HUES64 (cell line): ENCODE data around the gene DDX49.

Source experiments
- H3K27ac ChIP-seq: 2 replicates; pipeline ENCODE4 v1.7.0; 2013; ENCODE audit warnings: low read depth, low read length, inconsistent platforms
- H3K27me3 ChIP-seq: 2 replicates; pipeline ENCODE4 v1.6.1; 2013; ENCODE audit warnings: mild to moderate bottlenecking, low read length; ENCODE audit not compliant: insufficient read depth
- H3K36me3 ChIP-seq: 2 replicates; pipeline ENCODE4 v1.6.1; 2013; ENCODE audit warnings: mild to moderate bottlenecking, low read length; ENCODE audit not compliant: insufficient read depth
- H3K4me1 ChIP-seq: 2 replicates; pipeline ENCODE4 v1.6.1; 2013; ENCODE audit warnings: mild to moderate bottlenecking, low read length, moderate library complexity; ENCODE audit not compliant: insufficient read depth
- H3K4me3 ChIP-seq: 2 replicates; pipeline ENCODE4 v1.5.1; 2013; ENCODE audit warnings: mild to moderate bottlenecking, low read length, moderate library complexity
- H3K9ac ChIP-seq: 2 replicates; pipeline ENCODE4 v1.6.1; 2013; ENCODE audit warnings: mild to moderate bottlenecking, low read depth, low read length
- H3K9me3 ChIP-seq: 2 replicates; pipeline ENCODE4 v1.6.1; 2013; ENCODE audit warnings: low read depth, low read length; ENCODE audit not compliant: insufficient read depth
- WGBS: fragments of 150-250, 120-280 bp; methylation state at CpG from one replicate; pipeline ENCODE4 v1.1.7; 2013; ENCODE audit warnings: missing lambda C conversion rate; 5-methylcytosine and 5-hydroxymethylcytosine counted together

The DDX49 gene

GRCh38 chr19:18939922-18940768 lies 20.6 kb downstream of the DDX49 start:
- Histone ChIP-seq H3K9me3 (no peaks in the 10 kb centered on the region), H3K4me3 (peak overlapping the region; percentile 74), H3K27ac (peak overlapping the region; percentile 34), H3K4me1 (peaks cover 14% of the 10 kb centered on the region; the same call in 1 of the 2 replicates), H3K27me3 (peaks cover 3% of the 10 kb centered on the region; the same call in 1 of the 2 replicates), H3K36me3 (peaks cover 9% of the 10 kb centered on the region), H3K9ac (peak overlapping the region; percentile 81)
- WGBS, result under 1% methylated on average over 47 of the region's 47 CpGs

DNA sequence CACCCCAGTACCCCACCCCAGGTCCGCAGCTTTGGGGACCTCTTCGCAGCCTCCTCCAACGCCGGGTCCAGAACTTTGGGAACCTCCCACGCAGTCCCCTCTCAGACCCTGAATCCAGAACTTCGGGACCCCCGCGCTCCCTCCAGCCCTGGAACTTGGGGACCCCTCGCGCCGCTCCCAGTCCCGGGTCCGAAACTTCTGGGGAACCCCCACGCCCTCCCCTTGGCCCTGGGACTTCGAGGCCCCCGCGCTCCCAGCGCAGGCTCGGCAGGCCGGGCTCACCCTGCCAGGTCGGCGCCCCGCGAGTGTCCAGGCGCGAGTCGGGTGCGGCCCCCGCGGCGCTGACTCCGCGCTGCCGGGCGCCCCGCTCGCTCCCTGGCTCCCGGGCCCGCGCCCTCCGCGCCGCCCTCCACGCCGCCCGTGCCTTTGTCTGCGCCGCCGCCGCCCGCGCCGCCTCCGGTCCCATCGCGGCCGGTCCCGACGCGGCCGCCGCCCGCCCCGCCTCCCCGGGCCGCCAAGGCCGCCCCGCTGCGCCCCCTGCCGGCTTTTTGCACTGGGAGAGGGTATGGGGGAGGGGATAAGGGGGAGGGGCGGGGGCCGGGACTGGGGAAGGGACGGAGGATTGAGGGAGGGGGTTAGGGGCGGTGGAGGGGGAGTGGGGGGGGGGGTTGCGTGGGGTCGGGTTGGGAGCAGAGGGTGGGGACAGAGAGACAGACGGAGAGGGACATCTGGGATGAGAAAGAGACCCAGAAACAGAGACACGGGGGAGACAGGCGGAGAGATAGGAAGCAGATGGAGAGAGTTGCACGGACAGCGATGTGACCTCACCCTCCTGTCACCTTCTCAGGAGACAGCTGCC lies 21.5 kb downstream of the DDX49 start, which contains the start of gene HOMER3:
HOMER3 (minus strand) TSS at position 449 of the 859 bp plus-strand sequence. CDS start 2,235 bp downstream, outside the sequence.
- H3K4me1 ChIP-seq, result peaks cover 14% of the 10 kb centered on the region; the same call in 1 of the 2 replicates
- peaks cover 9% of the 10 kb centered on the region for H3K36me3 ChIP-seq
- H3K9ac ChIP-seq, result peak within 1 kb of the TSS; percentile 81
- peak within 1 kb of the TSS; percentile 74 for H3K4me3 ChIP-seq
- peaks cover 3% of the 10 kb centered on the region; the same call in 1 of the 2 replicates for H3K27me3 ChIP-seq
- no peaks in the 10 kb centered on the region for H3K9me3 ChIP-seq
- WGBS, result 2% methylated on average over 66 of the region's 81 CpGs
- H3K27ac ChIP-seq, result peak within 1 kb of the TSS; percentile 34; the same call in 1 of the 2 replicates

- H3K36me3 ChIP-seq, result peaks cover 11% of the 10 kb centered on the region
- H3K27me3 ChIP-seq, result peaks cover 3% of the 10 kb centered on the region; the same call in 1 of the 2 replicates
Measured at GRCh38 chr19:18941628-18942354, 22.3 kb downstream of the DDX49 start.

GRCh38 chr19:18942692-18943091 lies 23.2 kb downstream of the DDX49 start:
- H3K9me3 ChIP-seq, result no peaks in the 10 kb centered on the region
- peaks cover 14% of the 10 kb centered on the region; the same call in 1 of the 2 replicates for H3K4me1 ChIP-seq
- H3K27ac ChIP-seq, result no peak overlapping the region
- no peak overlapping the region for H3K9ac ChIP-seq
- no peak overlapping the region for H3K4me3 ChIP-seq
- peaks cover 3% of the 10 kb centered on the region; the same call in 1 of the 2 replicates for H3K27me3 ChIP-seq
- peaks cover 11% of the 10 kb centered on the region for H3K36me3 ChIP-seq
- WGBS, result 86% methylated on average over 6 of the region's 6 CpGs

More at GRCh38 chr19:18941628-18942354, 22.3 kb downstream of the DDX49 start:
- H3K4me1 ChIP-seq, result peaks cover 14% of the 10 kb centered on the region; the same call in 1 of the 2 replicates
- H3K4me3 ChIP-seq, result peak overlapping the region; percentile 51
- H3K9me3 ChIP-seq, result no peaks in the 10 kb centered on the region
- H3K27ac ChIP-seq, result no peak overlapping the region
- 0 out of 2 replicates have a peak overlapping the region, but pooled peaks have one; percentile 30 for H3K9ac ChIP-seq
- WGBS, result 66% methylated on average over 18 of the region's 18 CpGs

- Histone ChIP-seq H3K4me1 (peaks cover 14% of the 10 kb centered on the region; the same call in 1 of the 2 replicates), H3K9ac (no peak overlapping the region), H3K27me3 (peaks cover 3% of the 10 kb centered on the region; the same call in 1 of the 2 replicates), H3K9me3 (no peaks in the 10 kb centered on the region), H3K27ac (no peak overlapping the region), H3K4me3 (no peak overlapping the region), H3K36me3 (peaks cover 7% of the 10 kb centered on the region; the same call in 1 of the 2 replicates)
- WGBS, result 87% methylated on average over 4 of the region's 4 CpGs
Measured at GRCh38 chr19:18943465-18943864, 23.9 kb downstream of the DDX49 start.

GRCh38 chr19:18945297-18945696 lies 25.8 kb downstream of the DDX49 start:
- 89% methylated on average over 9 of the region's 9 CpGs for WGBS
- H3K27me3 ChIP-seq, result peaks cover 2% of the 10 kb centered on the region; the same call in 1 of the 2 replicates
- no peak overlapping the region for H3K4me3 ChIP-seq
- H3K27ac ChIP-seq, result no peak overlapping the region
- 0 out of 2 replicates have a peak, but pooled peaks cover 2% of the 10 kb centered on the region for H3K36me3 ChIP-seq
- H3K9ac ChIP-seq, result no peak overlapping the region
- peaks cover 6% of the 10 kb centered on the region; the same call in 1 of the 2 replicates for H3K4me1 ChIP-seq
- no peaks in the 10 kb centered on the region for H3K9me3 ChIP-seq

GRCh38 chr19:18946335-18946734 lies 26.8 kb downstream of the DDX49 start:
- no peaks in the 10 kb centered on the region; the same call in 1 of the 2 replicates for H3K27me3 ChIP-seq
- no peak overlapping the region for H3K9ac ChIP-seq
- H3K36me3 ChIP-seq, result 0 out of 2 replicates have a peak, but pooled peaks cover 2% of the 10 kb centered on the region
- H3K27ac ChIP-seq, result no peak overlapping the region
- no peaks in the 10 kb centered on the region for H3K9me3 ChIP-seq
- H3K4me1 ChIP-seq, result peaks cover 6% of the 10 kb centered on the region; the same call in 1 of the 2 replicates
- H3K4me3 ChIP-seq, result no peak overlapping the region

DNA sequence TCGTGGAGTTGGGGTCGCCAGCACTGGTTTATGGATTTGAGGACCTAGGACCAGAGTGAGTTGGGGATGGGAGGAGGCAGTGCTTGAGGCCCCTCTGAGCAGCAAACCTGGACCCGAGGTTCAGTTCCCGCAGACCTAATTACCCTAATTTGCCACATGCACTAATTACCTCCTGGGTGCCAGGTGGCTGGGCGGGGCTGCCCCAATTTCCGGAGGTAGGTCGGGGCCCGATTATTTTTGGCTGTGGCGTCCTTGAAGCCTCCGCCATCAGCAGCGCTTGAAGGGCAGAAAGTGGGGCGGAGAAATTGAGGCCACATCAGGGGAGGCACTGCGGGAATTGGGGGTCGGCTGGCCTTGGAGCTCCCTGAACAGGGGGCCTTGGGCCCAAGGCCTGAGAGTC lies 27.4 kb downstream of the DDX49 start:
- no peak overlapping the region for H3K9ac ChIP-seq
- no peaks in the 10 kb centered on the region; the same call in 1 of the 2 replicates for H3K27me3 ChIP-seq
- no peak overlapping the region for H3K4me3 ChIP-seq
- H3K4me1 ChIP-seq, result peaks cover under 1% of the 10 kb centered on the region; the same call in 1 of the 2 replicates
- WGBS, result 91% methylated on average over 14 of the region's 14 CpGs
- H3K9me3 ChIP-seq, result no peaks in the 10 kb centered on the region
- no peak overlapping the region for H3K27ac ChIP-seq
- H3K36me3 ChIP-seq, result 0 out of 2 replicates have a peak, but pooled peaks cover 2% of the 10 kb centered on the region

GRCh38 chr19:18948075-18948975 lies 28.8 kb downstream of the DDX49 start:
- 0 out of 2 replicates have a peak, but pooled peaks cover 2% of the 10 kb centered on the region for H3K36me3 ChIP-seq
- H3K9me3 ChIP-seq, result no peaks in the 10 kb centered on the region
- no peak overlapping the region for H3K9ac ChIP-seq
- H3K27ac ChIP-seq, result no peak overlapping the region
- H3K4me1 ChIP-seq, result no peaks in the 10 kb centered on the region
- H3K4me3 ChIP-seq, result no peak overlapping the region
- WGBS, result 89% methylated on average over 15 of the region's 15 CpGs
- H3K27me3 ChIP-seq, result no peaks in the 10 kb centered on the region
